ENCODE measurements around the gene OMP. TPM values are rescaled to one million over a fixed set of nuclear protein-coding genes. Genes with fewer than 3 reads are reported as not detected.

OMP gene
- polyA plus RNA-seq, 1 donor from 2014 or later, result not detected

DNA sequence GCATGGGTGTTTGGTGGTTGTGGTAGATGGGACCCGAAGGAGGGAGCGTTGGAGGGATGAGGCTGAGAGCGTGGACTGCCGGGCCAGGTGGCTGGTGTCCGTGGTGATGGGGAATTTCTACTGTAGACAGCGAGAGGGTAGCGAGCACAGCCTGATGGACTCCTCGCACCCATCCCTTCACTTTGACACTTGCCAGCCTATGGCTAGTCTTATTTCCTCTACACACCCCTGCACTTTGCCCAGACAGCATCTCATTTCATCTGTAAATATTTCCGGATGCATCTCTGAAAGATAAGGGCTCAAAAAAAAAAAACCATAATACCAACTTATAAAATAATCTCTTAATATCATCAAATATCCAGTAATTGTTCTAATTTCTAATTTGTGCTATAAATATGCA lies 5.8 kb downstream of the OMP start:
- Histone ChIP-seq H3K9me2 (ENCODE audit: insufficient read depth, low read length) (no peaks in the 10 kb centered on the region), H3K9ac (ENCODE audit: low read length) (no peak overlapping the region), H3K9me3 (ENCODE audit: low read length) (no peaks in the 10 kb centered on the region), H3K4me2 (ENCODE audit: low read length) (no peak overlapping the region), H3K79me2 (replicated peaks; ENCODE audit: insufficient read depth, low read length) (no peaks in the 10 kb centered on the region), H3F3A (ENCODE audit: insufficient read depth, low read length, poor library complexity, severe bottlenecking) (no peaks in the 10 kb centered on the region), H4K20me1 (ENCODE audit: insufficient read depth) (no peaks in the 10 kb centered on the region), H3K27me3 (ENCODE audit: insufficient read depth, low read depth, low read length) (no peaks in the 10 kb centered on the region), H2AFZ (ENCODE audit: low read depth, low read length) (no peak overlapping the region), H3K27ac (ENCODE audit: low read length) (no peak overlapping the region), H3K36me3 (ENCODE audit: insufficient read depth, low read length) (no peaks in the 10 kb centered on the region), H3K4me3 (ENCODE audit: low read length) (no peak overlapping the region)
- TF ChIP-seq EZH2 (IDR thresholded peaks at IDR 0.05; ENCODE audit: borderline replicate concordance, insufficient read depth, low read length, poor library complexity, severe bottlenecking), result no peak
- TF ChIP-seq, protein P1, sequence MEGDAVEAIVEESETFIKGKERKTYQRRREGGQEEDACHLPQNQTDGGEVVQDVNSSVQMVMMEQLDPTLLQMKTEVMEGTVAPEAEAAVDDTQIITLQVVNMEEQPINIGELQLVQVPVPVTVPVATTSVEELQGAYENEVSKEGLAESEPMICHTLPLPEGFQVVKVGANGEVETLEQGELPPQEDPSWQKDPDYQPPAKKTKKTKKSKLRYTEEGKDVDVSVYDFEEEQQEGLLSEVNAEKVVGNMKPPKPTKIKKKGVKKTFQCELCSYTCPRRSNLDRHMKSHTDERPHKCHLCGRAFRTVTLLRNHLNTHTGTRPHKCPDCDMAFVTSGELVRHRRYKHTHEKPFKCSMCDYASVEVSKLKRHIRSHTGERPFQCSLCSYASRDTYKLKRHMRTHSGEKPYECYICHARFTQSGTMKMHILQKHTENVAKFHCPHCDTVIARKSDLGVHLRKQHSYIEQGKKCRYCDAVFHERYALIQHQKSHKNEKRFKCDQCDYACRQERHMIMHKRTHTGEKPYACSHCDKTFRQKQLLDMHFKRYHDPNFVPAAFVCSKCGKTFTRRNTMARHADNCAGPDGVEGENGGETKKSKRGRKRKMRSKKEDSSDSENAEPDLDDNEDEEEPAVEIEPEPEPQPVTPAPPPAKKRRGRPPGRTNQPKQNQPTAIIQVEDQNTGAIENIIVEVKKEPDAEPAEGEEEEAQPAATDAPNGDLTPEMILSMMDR (IDR thresholded peaks at IDR 0.05; ENCODE audit: poor library complexity, severe bottlenecking), result no peak
- no peak for TF ChIP-seq POLR2AphosphoS5 (IDR thresholded peaks at IDR 0.05)

DNA sequence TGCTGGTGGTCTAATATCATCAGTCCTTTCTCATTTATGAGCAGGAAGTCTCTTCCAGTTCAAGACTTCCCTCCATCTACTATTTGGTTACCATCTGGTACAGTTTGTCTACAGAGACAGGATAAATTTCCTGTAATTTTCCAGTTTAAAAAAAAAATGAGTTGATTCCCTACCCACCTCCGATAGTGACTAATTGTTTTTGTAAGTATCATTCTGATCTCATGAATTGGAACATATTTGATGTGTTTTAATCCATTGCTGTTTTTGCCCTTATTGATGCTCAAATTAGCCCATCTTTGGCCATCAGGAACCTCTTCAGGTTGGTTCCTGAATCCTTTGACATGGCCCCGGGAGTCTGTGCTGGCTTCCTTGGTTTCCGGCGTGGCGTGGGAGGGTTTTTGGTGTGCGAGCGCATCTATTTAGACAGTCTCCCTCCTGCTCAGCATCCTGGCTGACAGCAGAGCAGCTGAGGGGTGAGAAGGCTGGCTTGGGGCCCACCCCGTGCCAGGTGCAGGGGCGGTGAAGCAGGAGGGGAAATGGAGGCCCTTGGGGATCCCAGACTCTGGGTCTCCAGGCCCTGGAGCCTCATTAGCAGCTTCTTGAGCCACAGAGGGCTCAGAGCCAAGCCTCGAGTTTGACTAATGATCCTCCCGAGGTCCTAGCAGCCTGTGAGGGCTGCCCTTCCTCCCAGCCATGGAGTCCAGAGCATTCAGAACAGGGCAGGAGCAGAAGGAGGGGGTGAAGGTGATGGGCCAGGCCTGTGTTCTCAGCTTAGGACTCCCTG lies 6.8 kb downstream of the OMP start:
- Histone ChIP-seq H3K79me2 (replicated peaks; ENCODE audit: insufficient read depth, low read length) (no peaks in the 10 kb centered on the region), H3K9me2 (ENCODE audit: insufficient read depth, low read length) (no peaks in the 10 kb centered on the region), H3F3A (ENCODE audit: insufficient read depth, low read length, poor library complexity, severe bottlenecking) (no peaks in the 10 kb centered on the region), H3K27me3 (ENCODE audit: insufficient read depth, low read depth, low read length) (no peaks in the 10 kb centered on the region), H3K4me2 (ENCODE audit: low read length) (no peak overlapping the region), H2AFZ (ENCODE audit: low read depth, low read length) (no peak overlapping the region), H4K20me1 (ENCODE audit: insufficient read depth) (no peaks in the 10 kb centered on the region), H3K9ac (ENCODE audit: low read length) (no peak overlapping the region), H3K9me3 (ENCODE audit: low read length) (no peaks in the 10 kb centered on the region), H3K36me3 (ENCODE audit: insufficient read depth, low read length) (no peaks in the 10 kb centered on the region), H3K27ac (ENCODE audit: low read length) (no peak overlapping the region), H3K4me3 (ENCODE audit: low read length) (no peak overlapping the region)
- no peak for TF ChIP-seq RAD21 (conservative IDR thresholded peaks at IDR 0.05)
- TF ChIP-seq MXI1 (conservative IDR thresholded peaks at IDR 0.05; ENCODE audit: poor library complexity, severe bottlenecking), result no peak
- TF ChIP-seq, protein P2, sequence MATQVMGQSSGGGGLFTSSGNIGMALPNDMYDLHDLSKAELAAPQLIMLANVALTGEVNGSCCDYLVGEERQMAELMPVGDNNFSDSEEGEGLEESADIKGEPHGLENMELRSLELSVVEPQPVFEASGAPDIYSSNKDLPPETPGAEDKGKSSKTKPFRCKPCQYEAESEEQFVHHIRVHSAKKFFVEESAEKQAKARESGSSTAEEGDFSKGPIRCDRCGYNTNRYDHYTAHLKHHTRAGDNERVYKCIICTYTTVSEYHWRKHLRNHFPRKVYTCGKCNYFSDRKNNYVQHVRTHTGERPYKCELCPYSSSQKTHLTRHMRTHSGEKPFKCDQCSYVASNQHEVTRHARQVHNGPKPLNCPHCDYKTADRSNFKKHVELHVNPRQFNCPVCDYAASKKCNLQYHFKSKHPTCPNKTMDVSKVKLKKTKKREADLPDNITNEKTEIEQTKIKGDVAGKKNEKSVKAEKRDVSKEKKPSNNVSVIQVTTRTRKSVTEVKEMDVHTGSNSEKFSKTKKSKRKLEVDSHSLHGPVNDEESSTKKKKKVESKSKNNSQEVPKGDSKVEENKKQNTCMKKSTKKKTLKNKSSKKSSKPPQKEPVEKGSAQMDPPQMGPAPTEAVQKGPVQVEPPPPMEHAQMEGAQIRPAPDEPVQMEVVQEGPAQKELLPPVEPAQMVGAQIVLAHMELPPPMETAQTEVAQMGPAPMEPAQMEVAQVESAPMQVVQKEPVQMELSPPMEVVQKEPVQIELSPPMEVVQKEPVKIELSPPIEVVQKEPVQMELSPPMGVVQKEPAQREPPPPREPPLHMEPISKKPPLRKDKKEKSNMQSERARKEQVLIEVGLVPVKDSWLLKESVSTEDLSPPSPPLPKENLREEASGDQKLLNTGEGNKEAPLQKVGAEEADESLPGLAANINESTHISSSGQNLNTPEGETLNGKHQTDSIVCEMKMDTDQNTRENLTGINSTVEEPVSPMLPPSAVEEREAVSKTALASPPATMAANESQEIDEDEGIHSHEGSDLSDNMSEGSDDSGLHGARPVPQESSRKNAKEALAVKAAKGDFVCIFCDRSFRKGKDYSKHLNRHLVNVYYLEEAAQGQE (IDR thresholded peaks at IDR 0.05; ENCODE audit: borderline replicate concordance), result no peak
- no peak for TF ChIP-seq TAF1 (IDR thresholded peaks at IDR 0.05; ENCODE audit: low read depth)
- no peak for TF ChIP-seq EZH2 (IDR thresholded peaks at IDR 0.05; ENCODE audit: borderline replicate concordance, insufficient read depth, low read length, poor library complexity, severe bottlenecking)

DNA sequence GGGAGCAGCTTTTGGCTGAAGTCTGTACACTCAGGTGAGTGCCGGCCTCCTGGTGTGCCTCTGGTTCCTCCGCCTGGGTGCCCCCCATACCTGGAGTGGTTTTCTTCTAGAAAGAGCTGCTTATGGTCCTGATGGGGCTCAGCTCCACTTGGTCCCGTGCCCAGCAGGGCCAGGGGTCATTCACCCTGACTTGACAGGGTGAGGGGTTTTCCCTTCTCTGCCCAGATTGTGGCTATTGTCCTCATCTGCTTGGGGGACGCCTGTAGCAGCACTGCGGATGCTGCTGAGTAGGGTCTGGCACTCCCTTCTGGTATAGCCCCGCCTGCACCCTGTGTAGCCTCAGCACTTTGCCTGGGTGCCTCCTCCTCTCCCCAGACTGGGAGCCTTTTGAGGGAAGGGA lies 8.2 kb downstream of the OMP start:
- Histone ChIP-seq H3K27ac (ENCODE audit: low read length) (no peak overlapping the region), H3K79me2 (replicated peaks; ENCODE audit: insufficient read depth, low read length) (no peaks in the 10 kb centered on the region), H3K9ac (ENCODE audit: low read length) (no peak overlapping the region), H3K27me3 (ENCODE audit: insufficient read depth, low read depth, low read length) (no peaks in the 10 kb centered on the region), H3K36me3 (ENCODE audit: insufficient read depth, low read length) (no peaks in the 10 kb centered on the region), H4K20me1 (ENCODE audit: insufficient read depth) (no peaks in the 10 kb centered on the region), H3K4me3 (ENCODE audit: low read length) (no peak overlapping the region), H3K9me3 (ENCODE audit: low read length) (no peaks in the 10 kb centered on the region), H3K9me2 (ENCODE audit: insufficient read depth, low read length) (no peaks in the 10 kb centered on the region), H2AFZ (ENCODE audit: low read depth, low read length) (no peak overlapping the region), H3K4me2 (ENCODE audit: low read length) (no peak overlapping the region), H3F3A (ENCODE audit: insufficient read depth, low read length, poor library complexity, severe bottlenecking) (no peaks in the 10 kb centered on the region)
- TF ChIP-seq RAD21 (conservative IDR thresholded peaks at IDR 0.05), result no peak
- no peak for TF ChIP-seq TAF1 (IDR thresholded peaks at IDR 0.05; ENCODE audit: low read depth)
- TF ChIP-seq, protein P1 (IDR thresholded peaks at IDR 0.05; ENCODE audit: poor library complexity, severe bottlenecking), result no peak
- TF ChIP-seq EP300 (conservative IDR thresholded peaks at IDR 0.05; ENCODE audit: poor library complexity, severe bottlenecking), result no peak
- no peak for TF ChIP-seq MXI1 (conservative IDR thresholded peaks at IDR 0.05; ENCODE audit: poor library complexity, severe bottlenecking)
- no peak for TF ChIP-seq SMC3 (conservative IDR thresholded peaks at IDR 0.05; ENCODE audit: poor library complexity)
- TF ChIP-seq EZH2 (IDR thresholded peaks at IDR 0.05; ENCODE audit: borderline replicate concordance, insufficient read depth, low read length, poor library complexity, severe bottlenecking), result no peak
- TF ChIP-seq POLR2AphosphoS5 (IDR thresholded peaks at IDR 0.05), result no peak
- TF ChIP-seq, protein P2 (IDR thresholded peaks at IDR 0.05; ENCODE audit: borderline replicate concordance), result no peak
